PC-3 (cell line): Measurements from ENCODE around the gene CTNNA2.

Experiments
- CTCF ChIP-seq: fragments of 300-600 bp; sonication (generic); conservative IDR thresholded peaks from 2 replicates; pipeline ENCODE4 v1.5.1; 2017; ENCODE audit warnings: antibody characterized with exemption, low read depth, mild to moderate bottlenecking, low read length
- EZH2 ChIP-seq: fragments of 300-600 bp; sonication (generic); IDR thresholded peaks from one replicate; pipeline ENCODE4 v1.6.1; 2017; ENCODE audit warnings: antibody characterized with exemption, mild to moderate bottlenecking, low read length; ENCODE audit not compliant: unreplicated experiment
- EZH2phosphoT487 ChIP-seq: fragments of 300-600 bp; sonication (generic); IDR thresholded peaks from 2 replicates; pipeline ENCODE4 v1.6.1; 2018; ENCODE audit warnings: mild to moderate bottlenecking, antibody characterized with exemption, low read length, borderline replicate concordance

GRCh38 chr2:79822136-79822535, 309.3 kb downstream of the CTNNA2 start:
- no peak for TF ChIP-seq CTCF
- no peak for TF ChIP-seq EZH2phosphoT487
- TF ChIP-seq EZH2 = no peak
